KBM-7 (cell line): ENCODE results near the gene RHOV.

ENCODE experiments used
- DNase-seq: peaks from one replicate; pipeline ENCODE4 v3.0.0-alpha.2; 2015
- in situ Hi-C: fragments of 300-500 bp; cut with MboI; formaldehyde crosslinking; loops from 2 replicates; pipeline ENCODE4 v1.14.3; 2020; ENCODE audit warnings: low sequenced_read_pairs, low pct_unique_long_range_greater_than_20kb, mixed read lengths

RHOV gene

GRCh38 chr15:40906991-40907802, 33.2 kb upstream of the RHOV start:
- in situ Hi-C loops = no loop called here
- no peak for DNase-seq

GRCh38 chr15:40906091-40906990, 32.3 kb upstream of the RHOV start:
- peak; percentile 87 for DNase-seq
- in situ Hi-C loops = no loop called here

GRCh38 chr15:40904552-40905201, 30.6 kb upstream of the RHOV start:
- in situ Hi-C loops = no loop called here
- DNase-seq = no peak

GRCh38 chr15:40902605-40903561, 28.8 kb upstream of the RHOV start:
- in situ Hi-C loops = no loop called here
- DNase-seq = peak; percentile 92

GRCh38 chr15:40901053-40901443, 27.0 kb upstream of the RHOV start:
- in situ Hi-C loops = no loop called here
- DNase-seq = no peak

GRCh38 chr15:40900256-40901052, 26.4 kb upstream of the RHOV start:
- in situ Hi-C loops = no loop called here
- no peak for DNase-seq

GRCh38 chr15:40899536-40900207, 25.6 kb upstream of the RHOV start:
- no peak for DNase-seq
- in situ Hi-C loops = no loop called here

GRCh38 chr15:40894681-40895448, 20.8 kb upstream of the RHOV start:
- in situ Hi-C loops = no loop called here
- peak; percentile 83 for DNase-seq

GRCh38 chr15:40893733-40894680, 20.0 kb upstream of the RHOV start, which contains the start of gene VPS18:
Gene VPS18 (plus strand): TSS chr15:40894450. CDS start chr15:40894769, 319 bp downstream.
- DNase-seq = peak; percentile 99
- in situ Hi-C loops = no loop called here

GRCh38 chr15:40893019-40893670, 19.1 kb upstream of the RHOV start:
- in situ Hi-C loops = no loop called here
- DNase-seq = no peak

- in situ Hi-C loops = no loop called here
- no peak for DNase-seq
These were observed 18.5 kb upstream of the RHOV start for GRCh38 chr15:40892447-40893012.

- in situ Hi-C loops = no loop called here
- peak; percentile 63 for DNase-seq
These were observed 17.9 kb upstream of the RHOV start for GRCh38 chr15:40891810-40892446.

GRCh38 chr15:40891138-40891537, 17.1 kb upstream of the RHOV start:
- in situ Hi-C loops = no loop called here
- no peak for DNase-seq

GRCh38 chr15:40889112-40889511, 15.1 kb upstream of the RHOV start:
- in situ Hi-C loops = no loop called here
- DNase-seq = no peak
